Smooth muscle cell of the coronary artery (primary cell): Measurements from ENCODE around the gene SLC35F2. TPM values are rescaled to one million over a fixed set of nuclear protein-coding genes. Genes with fewer than 3 reads are reported as not detected.

Experiments
- total RNA-seq: library from RNA; depleted of rRNA; stranded (reverse); fragments of >200 nt; gene quantifications from 2 replicates; pipeline ENCODE4 v1.2.3, GENCODE V29; 2014; ENCODE audit warnings: low replicate concordance

Gene SLC35F2, protein sequence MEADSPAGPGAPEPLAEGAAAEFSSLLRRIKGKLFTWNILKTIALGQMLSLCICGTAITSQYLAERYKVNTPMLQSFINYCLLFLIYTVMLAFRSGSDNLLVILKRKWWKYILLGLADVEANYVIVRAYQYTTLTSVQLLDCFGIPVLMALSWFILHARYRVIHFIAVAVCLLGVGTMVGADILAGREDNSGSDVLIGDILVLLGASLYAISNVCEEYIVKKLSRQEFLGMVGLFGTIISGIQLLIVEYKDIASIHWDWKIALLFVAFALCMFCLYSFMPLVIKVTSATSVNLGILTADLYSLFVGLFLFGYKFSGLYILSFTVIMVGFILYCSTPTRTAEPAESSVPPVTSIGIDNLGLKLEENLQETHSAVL
- total RNA-seq: 4.1 and 23.5 TPM in 2 replicates

DNA sequence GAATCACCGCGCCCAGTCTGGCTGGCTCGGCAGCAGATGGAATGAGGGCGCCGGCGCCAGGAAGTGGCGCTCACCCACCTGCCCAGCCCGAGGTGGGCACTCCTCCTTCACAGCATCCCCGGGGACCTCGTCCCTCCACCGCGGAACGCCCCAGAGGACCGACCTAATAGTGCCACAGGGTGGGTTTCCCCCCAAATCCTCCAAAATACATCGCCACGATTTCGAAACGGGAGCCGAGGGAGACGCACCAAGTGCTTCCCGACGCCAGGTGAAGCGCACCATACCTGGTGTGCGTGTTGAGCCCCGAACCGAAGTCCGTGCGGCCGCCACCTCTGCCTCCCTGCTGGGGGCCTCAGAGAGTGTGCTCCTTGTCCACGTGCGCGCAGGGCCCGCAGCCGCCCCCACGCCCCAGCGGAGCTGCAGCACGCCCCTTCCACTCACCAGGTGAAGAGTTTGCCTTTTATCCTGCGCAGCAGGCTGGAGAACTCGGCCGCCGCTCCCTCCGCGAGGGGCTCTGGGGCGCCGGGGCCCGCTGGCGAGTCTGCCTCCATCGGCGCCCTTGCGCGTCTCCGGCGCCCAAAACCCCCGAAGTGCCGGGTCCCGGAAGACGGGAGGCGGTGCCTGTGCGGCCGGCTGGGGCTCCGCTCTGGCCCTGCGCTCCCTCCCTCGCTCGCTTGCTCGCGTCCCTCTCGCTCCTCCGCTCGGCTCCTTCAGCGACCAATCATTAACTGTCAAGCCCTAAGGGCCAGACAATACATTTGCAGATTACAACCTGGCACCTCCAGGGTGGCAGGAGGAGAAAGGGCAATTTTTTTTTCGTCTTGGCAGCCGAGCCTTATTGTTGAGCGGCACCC, at the start of gene SLC35F2:
Gene SLC35F2, minus strand, starts transcription at position 571 of the 854 bp plus-strand sequence. Its CDS starts 20 bp downstream, at position 551.

Other genes with a start within 250 kb of the SLC35F2 start
- 8.6 TPM in 1 of 2 replicates, not detected in the other for gene SLN, start 146.7 kb downstream of the SLC35F2 start, total RNA-seq
- gene RAB39A, start 69.7 kb upstream of the SLC35F2 start, total RNA-seq: not detected in 2 replicates
- gene CUL5, start 150.1 kb upstream of the SLC35F2 start, total RNA-seq: 17.6 and 29.2 TPM in 2 replicates